ENCODE measurements around the gene MMP14.

The MMP14 gene

DNA sequence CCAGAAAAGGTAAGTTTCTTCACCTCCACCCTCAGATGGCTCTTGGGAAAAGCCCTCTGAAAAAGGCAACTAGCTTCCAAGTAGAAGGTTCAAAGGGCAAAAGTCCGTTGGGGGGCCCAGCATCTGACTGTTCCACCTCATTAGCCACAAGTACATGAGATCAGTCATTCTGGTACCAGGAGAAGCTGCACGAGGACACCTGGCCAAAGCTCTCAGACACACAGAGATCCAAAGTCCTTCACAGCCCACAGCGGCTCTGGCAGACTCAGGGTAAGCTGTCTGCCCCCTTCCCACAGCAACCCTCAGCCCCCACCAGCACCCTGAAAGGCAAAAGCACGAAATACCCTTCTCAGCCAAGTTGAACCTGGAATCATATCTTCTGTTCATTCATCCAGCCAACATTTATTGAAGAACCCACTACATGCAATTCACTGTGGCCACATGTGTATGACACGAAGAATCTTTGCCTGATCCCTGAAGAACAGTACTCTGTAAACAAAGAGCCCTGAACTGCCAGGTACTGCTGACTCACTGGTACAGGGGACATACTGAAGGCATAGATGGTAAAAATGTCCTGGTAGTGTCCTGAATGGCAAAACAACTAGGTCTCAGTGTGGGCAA lies 40.2 kb upstream of the MMP14 start:
- TF ChIP-seq, protein P1, sequence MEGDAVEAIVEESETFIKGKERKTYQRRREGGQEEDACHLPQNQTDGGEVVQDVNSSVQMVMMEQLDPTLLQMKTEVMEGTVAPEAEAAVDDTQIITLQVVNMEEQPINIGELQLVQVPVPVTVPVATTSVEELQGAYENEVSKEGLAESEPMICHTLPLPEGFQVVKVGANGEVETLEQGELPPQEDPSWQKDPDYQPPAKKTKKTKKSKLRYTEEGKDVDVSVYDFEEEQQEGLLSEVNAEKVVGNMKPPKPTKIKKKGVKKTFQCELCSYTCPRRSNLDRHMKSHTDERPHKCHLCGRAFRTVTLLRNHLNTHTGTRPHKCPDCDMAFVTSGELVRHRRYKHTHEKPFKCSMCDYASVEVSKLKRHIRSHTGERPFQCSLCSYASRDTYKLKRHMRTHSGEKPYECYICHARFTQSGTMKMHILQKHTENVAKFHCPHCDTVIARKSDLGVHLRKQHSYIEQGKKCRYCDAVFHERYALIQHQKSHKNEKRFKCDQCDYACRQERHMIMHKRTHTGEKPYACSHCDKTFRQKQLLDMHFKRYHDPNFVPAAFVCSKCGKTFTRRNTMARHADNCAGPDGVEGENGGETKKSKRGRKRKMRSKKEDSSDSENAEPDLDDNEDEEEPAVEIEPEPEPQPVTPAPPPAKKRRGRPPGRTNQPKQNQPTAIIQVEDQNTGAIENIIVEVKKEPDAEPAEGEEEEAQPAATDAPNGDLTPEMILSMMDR (IDR thresholded peaks at IDR 0.05; ENCODE audit: insufficient read depth, low read depth, low read length, missing control alignments): no peak
- DNase-seq (ENCODE audit: low read depth): peak; percentile 86
- H3K4me3 ChIP-seq (ENCODE audit: low read depth, low read length): no peak overlapping the region

DNA sequence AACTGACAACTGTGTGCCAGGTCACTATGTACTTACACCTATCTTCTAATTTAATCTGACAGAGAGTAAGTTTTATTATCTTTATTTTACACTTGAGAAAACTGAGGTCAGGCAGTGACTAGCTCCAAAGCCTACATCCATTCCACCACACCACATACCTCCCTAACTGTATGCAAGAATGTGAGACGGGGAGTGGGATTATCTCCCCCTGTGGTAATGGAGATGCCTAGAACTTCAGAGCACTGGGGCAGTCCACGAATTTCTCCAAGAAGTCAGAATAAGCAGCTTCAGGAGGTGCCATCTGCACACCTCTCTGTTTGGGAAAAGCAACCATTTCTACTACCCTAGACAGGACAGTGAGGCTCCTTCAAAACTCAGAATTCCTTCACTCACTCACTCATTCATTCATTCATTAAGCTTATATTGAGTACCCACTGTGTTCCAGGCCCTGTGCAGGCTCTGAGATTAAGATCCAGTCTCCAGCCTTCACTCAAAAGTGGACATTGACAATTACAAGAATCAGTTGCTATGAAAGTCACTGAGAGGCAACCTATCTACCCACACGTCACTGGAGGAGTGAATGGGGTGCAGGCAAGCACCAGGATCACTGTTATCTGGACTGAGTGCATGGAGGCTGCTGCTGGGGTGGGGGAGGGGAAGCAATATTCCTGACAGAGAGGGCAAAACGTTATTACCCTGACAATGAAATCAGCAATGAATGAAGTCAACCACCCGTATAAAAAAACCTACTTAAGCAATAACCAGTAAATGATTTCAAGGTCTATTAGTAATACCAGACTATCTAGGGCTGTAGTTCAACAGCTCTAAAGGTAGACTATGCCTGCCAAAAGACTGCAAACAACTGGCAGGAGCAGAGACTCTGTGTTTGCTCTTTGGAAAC lies 39.1 kb upstream of the MMP14 start:
- no peak overlapping the region for H3K4me3 ChIP-seq (ENCODE audit: low read depth, low read length)
- TF ChIP-seq, protein P1 (IDR thresholded peaks at IDR 0.05; ENCODE audit: insufficient read depth, low read depth, low read length, missing control alignments): no peak
- DNase-seq (ENCODE audit: low read depth): no peak

DNA sequence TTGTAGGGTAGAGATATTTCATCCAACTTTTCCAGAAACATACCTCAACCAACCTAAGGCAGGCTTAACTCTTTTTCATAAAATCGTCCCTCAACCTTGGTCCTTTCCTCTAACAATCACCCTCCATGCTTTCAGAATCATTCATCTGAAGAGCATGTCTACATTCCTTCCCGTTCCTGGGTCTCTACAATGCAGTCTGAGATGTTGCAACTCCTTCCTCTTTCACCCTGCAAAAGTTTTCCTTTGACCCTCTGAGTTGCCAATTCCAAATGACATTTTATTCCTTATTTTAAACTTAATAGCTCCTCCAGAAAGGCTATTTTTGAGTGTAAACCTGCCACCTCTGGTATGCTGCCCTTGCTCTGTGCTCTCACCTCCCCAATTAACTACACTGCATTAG lies 37.9 kb upstream of the MMP14 start:
- TF ChIP-seq, protein P1 (IDR thresholded peaks at IDR 0.05; ENCODE audit: insufficient read depth, low read depth, low read length, missing control alignments): no peak
- H3K4me3 ChIP-seq (ENCODE audit: low read depth, low read length): no peak overlapping the region
- no peak for DNase-seq (ENCODE audit: low read depth)

DNA sequence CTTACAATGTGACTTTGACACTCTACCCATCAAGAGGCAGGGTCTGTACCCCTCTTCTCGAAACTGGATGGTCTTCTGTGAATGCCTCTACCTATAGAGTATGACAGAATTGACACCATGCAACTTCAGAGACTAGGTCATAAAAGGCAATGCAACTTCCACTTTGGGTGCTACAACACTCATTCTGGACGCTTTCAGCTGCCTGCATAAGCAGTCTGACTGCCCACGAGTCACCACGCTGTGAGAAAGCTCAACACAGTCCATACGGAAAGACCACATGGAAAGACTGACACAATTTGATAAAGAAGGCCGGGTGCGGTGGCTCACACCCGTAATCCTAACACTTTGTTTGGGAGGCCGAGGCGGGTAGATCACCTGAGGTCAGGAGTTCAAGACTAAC lies 36.0 kb upstream of the MMP14 start:
- no peak overlapping the region for H3K4me3 ChIP-seq (ENCODE audit: low read depth, low read length)
- no peak for DNase-seq (ENCODE audit: low read depth)
- TF ChIP-seq, protein P1 (IDR thresholded peaks at IDR 0.05; ENCODE audit: insufficient read depth, low read depth, low read length, missing control alignments): no peak

DNA sequence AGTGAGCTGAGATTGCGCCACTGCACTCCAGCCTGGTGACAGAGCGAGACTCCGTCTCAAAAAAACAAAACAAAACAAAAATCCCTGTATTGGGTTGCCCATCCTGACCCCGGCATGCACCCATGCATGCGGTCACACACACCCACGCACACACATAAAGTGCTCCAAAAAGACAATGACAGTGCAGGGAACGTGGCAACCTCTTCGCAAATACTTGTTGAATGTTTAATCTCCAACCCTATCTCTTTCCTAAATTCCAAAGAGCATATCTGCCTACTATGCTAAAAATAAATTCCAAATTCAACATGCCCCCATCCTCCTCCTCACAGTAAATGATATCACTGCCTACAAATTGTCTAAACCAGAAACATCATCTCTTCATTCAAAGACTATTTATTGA lies 34.7 kb upstream of the MMP14 start:
- no peak overlapping the region for H3K4me3 ChIP-seq (ENCODE audit: low read depth, low read length)
- no peak for DNase-seq (ENCODE audit: low read depth)
- TF ChIP-seq, protein P1 (IDR thresholded peaks at IDR 0.05; ENCODE audit: insufficient read depth, low read depth, low read length, missing control alignments): no peak

DNA sequence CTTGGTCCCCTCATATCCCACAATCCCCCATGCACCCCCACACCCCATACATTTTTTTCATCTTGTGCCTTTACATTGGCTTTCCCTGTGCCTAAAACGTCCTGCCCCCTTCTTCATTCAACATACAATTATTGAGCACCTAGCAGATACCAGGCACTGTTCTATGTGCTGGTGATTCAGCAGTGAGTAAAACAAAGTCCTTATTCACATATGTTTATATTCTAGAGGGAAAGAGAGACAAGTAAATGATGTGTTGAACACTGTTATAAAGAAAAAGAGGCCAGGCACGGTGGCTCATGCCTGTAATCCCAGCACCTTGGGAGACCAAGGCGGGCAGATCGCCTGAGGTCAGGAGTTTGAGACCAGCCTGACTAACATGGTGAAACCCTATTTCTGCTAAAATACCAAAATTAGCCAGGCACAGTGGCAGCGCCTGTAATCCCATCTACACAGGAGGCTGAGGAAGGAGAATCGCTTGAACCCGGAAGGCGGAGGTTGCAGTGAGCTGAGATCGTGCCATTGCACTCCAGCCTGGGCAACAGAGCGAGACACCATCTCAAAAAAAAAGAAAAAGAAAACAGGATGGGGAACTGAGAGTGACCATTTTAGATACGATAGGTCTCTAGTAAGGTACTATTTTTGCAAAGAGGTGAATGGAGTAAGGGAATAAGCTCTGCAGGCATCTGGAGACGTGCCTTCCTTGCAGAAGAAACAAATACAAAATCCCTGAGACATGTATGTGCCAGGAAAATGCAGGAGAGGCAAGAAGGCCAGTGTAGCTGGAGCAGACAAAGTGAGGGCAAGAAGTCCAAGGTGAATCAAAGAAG lies 33.3 kb upstream of the MMP14 start:
- peak overlapping the region; percentile 2 for H3K4me3 ChIP-seq (ENCODE audit: low read depth, low read length)
- TF ChIP-seq, protein P1 (IDR thresholded peaks at IDR 0.05; ENCODE audit: insufficient read depth, low read depth, low read length, missing control alignments): no peak
- no peak for DNase-seq (ENCODE audit: low read depth)
